GM10847 (cell line): ENCODE results near the gene SPON2.

ENCODE experiments used
- POLR2A ChIP-seq: IDR thresholded peaks from 2 replicates; pipeline ENCODE4 v1.6.1; 2011; ENCODE audit not compliant: insufficient read length; ENCODE audit errors: extremely low read depth

SPON2 gene

DNA sequence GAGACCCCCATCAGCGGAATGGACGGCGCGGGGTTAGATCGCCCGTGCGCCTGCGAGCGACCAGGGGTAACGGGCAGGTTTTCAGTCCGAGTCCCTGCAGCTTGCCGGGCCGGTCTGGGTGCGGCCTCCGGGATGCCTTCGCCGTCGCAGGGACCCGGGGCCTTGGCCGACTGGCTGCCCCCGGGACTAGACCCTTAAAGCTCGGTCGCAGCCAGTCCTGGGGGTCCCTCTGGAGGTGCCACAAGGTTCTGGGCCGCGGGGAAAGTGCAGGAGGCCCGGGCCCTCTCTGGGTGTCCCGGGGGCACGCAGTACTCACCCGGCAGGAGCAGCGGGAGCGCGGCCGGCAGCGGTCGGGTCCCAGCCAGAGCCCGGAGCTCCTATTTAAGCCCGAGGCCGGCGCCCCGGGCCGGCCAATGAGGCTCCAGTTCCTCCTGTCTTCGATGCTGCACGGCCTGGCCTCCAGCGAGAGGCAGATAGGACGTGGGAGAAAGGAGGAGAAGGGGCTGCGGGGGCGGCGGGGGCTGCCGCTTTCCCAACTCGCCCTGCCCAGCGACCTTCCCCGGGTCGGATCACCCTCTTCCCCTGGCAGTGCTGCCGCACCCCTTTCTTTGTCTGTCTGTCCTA is at the start of gene SPON2:
Gene SPON2 (minus strand): TSS at position 356 of the 624 bp plus-strand sequence.
- no peak for TF ChIP-seq POLR2A

GRCh38 chr4:1221155-1221870 is 48.9 kb upstream of the SPON2 start:
- TF ChIP-seq POLR2A, result no peak

GRCh38 chr4:1220566-1220965 is 48.2 kb upstream of the SPON2 start:
- no peak for TF ChIP-seq POLR2A

- TF ChIP-seq POLR2A, result no peak
These were observed 47.2 kb upstream of the SPON2 start for GRCh38 chr4:1219566-1219950.

- TF ChIP-seq POLR2A, result no peak
These were observed 46.5 kb upstream of the SPON2 start for GRCh38 chr4:1218634-1219565.

- no peak for TF ChIP-seq POLR2A
These were observed 45.0 kb upstream of the SPON2 start for GRCh38 chr4:1217366-1217765.

DNA sequence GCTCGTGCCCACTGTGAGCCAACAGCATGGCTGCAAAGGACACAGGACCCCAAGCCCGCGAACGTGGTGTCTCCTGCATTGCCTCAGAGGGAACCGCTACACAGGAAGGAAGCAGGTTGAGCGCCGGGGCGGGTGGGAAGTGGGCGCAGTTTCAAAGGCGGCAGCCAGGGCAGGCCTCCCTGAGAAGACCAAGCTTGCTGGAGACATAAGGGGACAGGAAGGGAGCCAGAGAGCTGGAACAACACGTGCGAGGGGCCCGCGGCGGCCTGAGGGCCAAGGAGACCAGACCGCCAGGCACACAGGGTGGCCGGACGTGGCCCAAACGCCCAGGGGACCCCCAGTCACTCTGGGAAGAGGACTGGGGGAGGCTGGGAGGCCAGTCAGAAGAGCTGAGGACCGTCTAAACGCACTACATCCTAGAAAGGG is 44.5 kb upstream of the SPON2 start:
- TF ChIP-seq POLR2A, result no peak

GRCh38 chr4:1216076-1216614 is 43.8 kb upstream of the SPON2 start:
- no peak for TF ChIP-seq POLR2A

GRCh38 chr4:1215141-1216075 is 43.0 kb upstream of the SPON2 start:
- no peak for TF ChIP-seq POLR2A

DNA sequence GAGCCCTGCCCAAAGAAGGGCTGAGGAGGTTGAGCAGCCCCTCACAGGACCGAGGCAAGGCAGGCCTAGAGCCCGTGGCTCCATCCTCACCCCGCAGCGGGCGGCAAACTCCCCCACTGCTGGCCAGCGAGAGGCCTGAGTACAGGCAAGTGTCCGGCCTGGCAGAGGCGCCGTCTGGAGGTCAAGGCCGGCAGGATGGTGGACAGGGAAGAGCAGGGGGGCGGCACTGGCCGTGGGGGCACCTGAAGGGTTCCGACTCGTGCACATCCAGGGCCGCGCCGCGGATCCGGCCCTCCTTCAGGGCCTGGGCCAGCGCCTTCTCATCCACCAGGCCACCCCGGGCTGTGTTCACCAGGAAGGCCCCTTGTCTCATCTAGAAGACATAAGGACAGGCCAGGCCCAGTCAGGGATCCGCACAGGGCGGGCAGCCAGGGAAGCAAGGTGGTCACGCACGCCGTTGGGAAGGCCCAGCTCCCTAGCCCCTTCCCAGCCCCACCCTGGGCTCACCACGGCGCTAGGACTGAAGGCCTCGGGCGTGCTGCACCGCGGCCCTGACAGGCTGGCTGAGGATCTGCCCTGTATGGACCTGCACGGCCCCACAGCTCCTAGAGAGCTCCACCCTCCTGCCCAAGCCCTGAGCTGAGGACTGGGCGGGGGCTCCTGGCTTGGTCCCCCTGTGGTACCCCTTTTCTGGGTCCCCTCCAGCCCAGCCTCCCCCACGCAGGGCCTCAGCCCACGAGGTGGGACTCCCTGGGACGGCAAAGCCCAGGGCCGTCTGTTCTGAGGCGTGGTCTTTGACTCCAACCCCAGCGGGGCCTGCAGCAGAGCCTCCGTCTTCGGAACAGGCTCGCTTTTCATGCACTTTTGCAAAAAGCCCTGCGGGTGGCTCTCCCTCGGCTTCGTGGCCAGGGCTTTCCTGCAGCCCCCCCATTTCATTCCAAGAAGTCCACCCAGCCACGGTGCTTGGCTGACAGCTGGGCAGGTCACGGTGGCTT is 42.0 kb upstream of the SPON2 start:
- TF ChIP-seq POLR2A, result no peak

DNA sequence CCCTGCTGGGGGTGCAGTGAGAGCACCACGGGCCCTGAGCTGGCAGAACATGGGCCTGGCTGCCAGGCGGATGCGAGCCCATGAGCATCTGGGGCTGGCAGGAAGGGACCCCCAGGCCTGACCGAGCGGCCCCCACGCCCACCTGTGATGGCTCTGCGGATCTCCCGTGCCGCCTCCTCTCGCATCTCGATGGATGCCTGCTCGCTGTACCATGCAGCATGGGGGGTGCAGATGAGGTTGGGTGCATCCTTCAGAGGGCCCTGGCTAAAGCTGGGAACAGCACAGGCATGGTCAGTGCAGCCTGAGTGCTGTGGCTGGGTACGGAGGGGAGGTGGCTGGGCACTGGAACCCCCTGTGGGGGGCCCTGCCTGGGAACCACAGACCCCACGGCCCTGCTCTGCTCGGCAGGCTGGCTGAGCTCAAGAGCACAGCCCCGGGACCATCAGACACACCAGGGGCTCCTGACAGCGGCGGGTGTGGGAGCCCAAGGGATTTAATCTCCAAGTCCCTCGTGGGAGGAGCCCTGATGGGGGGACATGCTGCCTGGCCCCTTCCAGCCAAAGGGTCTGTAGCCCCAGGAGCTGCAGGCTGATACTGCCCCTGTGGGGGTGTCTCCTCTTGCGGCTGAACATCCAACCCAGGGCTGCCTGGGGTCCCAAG is 41.1 kb upstream of the SPON2 start:
- no peak for TF ChIP-seq POLR2A

- no peak for TF ChIP-seq POLR2A
These were observed 40.4 kb upstream of the SPON2 start for GRCh38 chr4:1212546-1213335.
